DND-41 (cell line): Measurements from ENCODE around the gene PDE4D.

Experiments
- CTCF ChIP-seq: IDR thresholded peaks from 2 replicates; pipeline ENCODE4 v1.5.1; 2012; ENCODE audit warnings: borderline replicate concordance, low read length, moderate library complexity, mild to moderate bottlenecking; ENCODE audit not compliant: poor library complexity, severe bottlenecking; ENCODE audit errors: extremely low read depth
- EZH2 ChIP-seq: IDR thresholded peaks from 3 replicates; pipeline ENCODE4 v1.6.1; 2012; ENCODE audit warnings: borderline replicate concordance, low read depth, mild to moderate bottlenecking, moderate library complexity, low read length, inconsistent platforms; ENCODE audit not compliant: severe bottlenecking

DNA sequence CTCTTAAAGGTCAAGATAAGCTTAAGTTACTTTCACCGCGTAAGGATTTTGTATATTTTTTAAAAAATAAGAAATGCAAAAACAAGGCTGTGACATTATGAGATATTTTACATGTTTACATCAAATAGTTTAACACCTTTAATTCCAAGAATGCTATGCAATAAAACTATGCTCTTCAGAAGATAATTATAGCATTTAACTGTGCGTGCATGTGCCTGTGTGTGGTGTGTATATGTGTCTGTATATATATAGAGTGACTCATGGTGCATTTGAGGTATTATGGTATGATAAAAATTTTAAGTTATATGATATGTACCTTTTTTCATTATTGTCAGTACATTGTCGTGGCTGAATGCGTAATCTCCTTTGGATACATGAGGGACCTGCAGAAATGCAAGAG, 539.3 kb downstream of the PDE4D start:
- TF ChIP-seq CTCF, result no peak
- TF ChIP-seq EZH2, result no peak
